GM18951 (cell line): Measurements from ENCODE around the gene CCDC92B.

Source experiments
- POLR2A ChIP-seq: IDR thresholded peaks from 4 replicates; pipeline ENCODE4 v1.6.1; 2011; ENCODE audit warnings: mild to moderate bottlenecking; ENCODE audit not compliant: insufficient read length, insufficient read depth; ENCODE audit errors: extremely low read depth
- in situ Hi-C: fragments of 300-500 bp; cut with MboI; formaldehyde crosslinking; loops from one replicate; pipeline ENCODE4 v1.12.0; 2022; ENCODE audit warnings: low sequenced_read_pairs, mixed read lengths, inconsistent platforms; ENCODE audit not compliant: unreplicated experiment

CCDC92B gene

GRCh38 chr17:2697611-2698162 is 51.8 kb downstream of the CCDC92B start:
- TF ChIP-seq POLR2A, result no peak
- in situ Hi-C loops, result no loop called here

GRCh38 chr17:2695961-2696760 is 53.3 kb downstream of the CCDC92B start:
- TF ChIP-seq POLR2A, result no peak
- in situ Hi-C loops, result no loop called here

DNA sequence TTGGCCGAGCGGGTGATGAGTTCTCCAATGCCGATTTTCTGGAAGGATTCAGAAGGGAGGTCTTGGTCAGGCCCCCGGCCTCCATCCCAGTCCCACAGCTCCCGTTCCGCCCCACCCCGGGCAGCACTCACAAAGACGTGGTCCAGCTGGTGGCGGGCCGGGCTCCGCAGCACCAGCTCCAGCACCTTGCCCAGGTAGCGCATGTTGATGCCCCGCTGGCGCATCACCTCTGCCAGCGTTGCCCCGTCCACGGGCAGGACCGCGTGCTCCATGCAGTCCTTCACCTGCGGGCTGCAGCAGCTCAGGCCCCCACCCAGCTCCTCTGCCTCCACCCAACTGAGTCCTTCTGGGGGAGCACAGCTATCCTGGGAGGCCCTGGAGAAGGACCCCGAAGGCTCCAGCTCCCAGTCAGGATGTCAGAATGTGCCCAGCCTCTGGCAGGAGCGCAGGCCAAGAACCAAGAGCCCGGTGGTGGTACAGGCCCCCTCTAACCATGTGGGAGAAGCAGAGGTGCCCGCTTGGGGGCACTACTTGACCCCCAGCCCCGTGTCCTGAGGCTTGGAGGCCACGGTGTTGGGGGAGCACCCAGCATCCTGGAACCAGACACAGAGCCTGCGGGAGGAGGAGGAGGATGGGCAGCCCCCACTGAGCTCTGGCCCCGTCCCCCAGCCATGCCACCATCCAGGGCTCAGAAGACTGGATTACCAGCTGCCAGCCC is 54.0 kb downstream of the CCDC92B start:
- no peak for TF ChIP-seq POLR2A
- in situ Hi-C loops, result no loop called here

- in situ Hi-C loops, result no loop called here
- TF ChIP-seq POLR2A, result no peak
Observed at GRCh38 chr17:2694381-2695242, 54.8 kb downstream of the CCDC92B start.

DNA sequence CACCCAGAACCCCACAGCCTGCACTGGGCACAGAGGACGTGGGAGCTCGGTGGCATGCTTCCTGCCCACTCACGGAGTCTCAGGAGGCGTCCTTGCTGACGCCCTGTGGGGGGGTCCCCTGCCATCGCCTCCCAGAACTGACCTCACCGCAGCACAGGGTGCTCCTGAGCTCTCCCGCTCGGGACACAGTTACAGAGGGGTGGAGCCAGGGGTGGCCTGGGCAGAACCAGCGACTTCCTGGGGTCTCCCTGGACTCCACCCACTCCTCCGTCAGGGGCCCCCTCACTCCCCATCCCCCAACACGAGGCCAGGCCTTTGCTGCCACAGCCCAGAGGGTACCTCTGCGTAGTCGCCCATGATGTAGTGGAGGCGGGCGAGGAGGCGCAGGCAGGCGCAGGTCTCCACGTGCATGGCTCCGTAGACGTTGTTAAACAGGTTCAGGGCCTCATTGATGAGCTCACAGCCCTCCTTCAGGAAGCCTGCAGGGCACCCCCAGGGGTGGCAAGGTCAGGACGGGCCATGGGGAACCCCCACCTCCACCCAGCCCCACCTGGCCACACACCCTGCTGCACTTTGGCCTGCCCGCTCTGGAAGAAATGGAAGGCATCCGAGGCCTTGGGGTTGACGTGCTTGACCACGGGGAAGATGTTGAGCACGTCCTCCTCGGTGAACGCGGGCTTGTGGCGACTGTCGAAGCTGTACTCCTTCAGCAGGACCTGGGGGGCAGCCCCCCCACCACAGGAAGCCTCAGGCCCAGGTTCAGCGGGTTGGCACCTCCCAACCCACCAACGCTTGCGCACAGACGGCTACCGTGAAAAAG is 55.7 kb downstream of the CCDC92B start:
- no peak for TF ChIP-seq POLR2A
- in situ Hi-C loops, result no loop called here

DNA sequence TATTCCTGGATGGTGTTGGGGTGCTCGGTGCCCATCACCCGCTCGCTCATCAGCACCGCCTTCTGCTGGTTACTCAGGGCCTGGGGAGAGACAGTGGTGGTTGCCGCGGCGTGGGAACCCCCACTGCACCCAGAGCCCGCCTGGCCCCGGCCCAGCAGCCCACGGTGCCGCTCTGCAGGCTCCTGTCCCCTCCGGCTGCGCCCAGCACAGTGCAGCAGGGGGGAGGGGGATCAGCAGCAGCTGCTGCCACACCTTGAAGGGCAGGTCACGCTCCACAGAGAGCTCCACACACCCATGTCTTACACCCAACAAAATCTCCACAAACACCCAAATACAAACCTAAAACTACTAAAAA is 56.7 kb downstream of the CCDC92B start:
- in situ Hi-C loops, result no loop called here
- TF ChIP-seq POLR2A, result no peak

- TF ChIP-seq POLR2A, result no peak
- in situ Hi-C loops, result no loop called here
Observed at GRCh38 chr17:2691965-2692780, 57.3 kb downstream of the CCDC92B start.

GRCh38 chr17:2691069-2691871 is 58.2 kb downstream of the CCDC92B start:
- TF ChIP-seq POLR2A, result no peak
- in situ Hi-C loops, result no loop called here

- TF ChIP-seq POLR2A, result no peak
- in situ Hi-C loops, result no loop called here
Observed at GRCh38 chr17:2690165-2691068, 59.0 kb downstream of the CCDC92B start.
